Cardiac fibroblast (primary cell): Measurements from ENCODE around the gene PPP1R14D.
A peak's percentile ranks its signal among the peaks of the same experiment; 100 is the strongest.

Experiments used
- DNase-seq, 2 donors: peaks; one replicate each; pipeline versions ENCODE4 v3.0.0 to v3.0.0-alpha.2; 2010; ENCODE audit warnings: low read depth in 2 of 2
- H3K4me3 ChIP-seq, 2 donors: replicated peaks in 1 of 2; 1 replicate in 1 of 2; 2 replicates in 1 of 2; pipeline ENCODE4 v1.5.1; 2011; ENCODE audit warnings: low read depth in 2 of 2, low read length in 2 of 2, mild to moderate bottlenecking in 2 of 2, moderate library complexity in 1 of 2
- TF ChIP-seq, protein P1 (sequence below): IDR thresholded peaks from one replicate; pipeline ENCODE4 v1.5.1; 2011; ENCODE audit warnings: low read depth, mild to moderate bottlenecking, low read length, inconsistent platforms

Gene PPP1R14D

DNA sequence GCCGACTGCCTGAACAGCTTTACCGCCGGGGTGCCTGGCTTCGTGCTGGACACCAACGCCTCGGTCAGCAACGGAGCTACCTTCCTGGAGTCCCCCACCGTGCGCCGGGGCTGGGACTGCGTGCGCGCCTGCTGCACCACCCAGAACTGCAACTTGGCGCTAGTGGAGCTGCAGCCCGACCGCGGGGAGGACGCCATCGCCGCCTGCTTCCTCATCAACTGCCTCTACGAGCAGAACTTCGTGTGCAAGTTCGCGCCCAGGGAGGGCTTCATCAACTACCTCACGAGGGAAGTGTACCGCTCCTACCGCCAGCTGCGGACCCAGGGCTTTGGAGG lies 16.2 kb upstream of the PPP1R14D start:
- peak in 1 of 2 donors; percentile 15 for DNase-seq
- peak overlapping the region; percentile 26 to 41 for H3K4me3 ChIP-seq
- TF ChIP-seq, protein P1, sequence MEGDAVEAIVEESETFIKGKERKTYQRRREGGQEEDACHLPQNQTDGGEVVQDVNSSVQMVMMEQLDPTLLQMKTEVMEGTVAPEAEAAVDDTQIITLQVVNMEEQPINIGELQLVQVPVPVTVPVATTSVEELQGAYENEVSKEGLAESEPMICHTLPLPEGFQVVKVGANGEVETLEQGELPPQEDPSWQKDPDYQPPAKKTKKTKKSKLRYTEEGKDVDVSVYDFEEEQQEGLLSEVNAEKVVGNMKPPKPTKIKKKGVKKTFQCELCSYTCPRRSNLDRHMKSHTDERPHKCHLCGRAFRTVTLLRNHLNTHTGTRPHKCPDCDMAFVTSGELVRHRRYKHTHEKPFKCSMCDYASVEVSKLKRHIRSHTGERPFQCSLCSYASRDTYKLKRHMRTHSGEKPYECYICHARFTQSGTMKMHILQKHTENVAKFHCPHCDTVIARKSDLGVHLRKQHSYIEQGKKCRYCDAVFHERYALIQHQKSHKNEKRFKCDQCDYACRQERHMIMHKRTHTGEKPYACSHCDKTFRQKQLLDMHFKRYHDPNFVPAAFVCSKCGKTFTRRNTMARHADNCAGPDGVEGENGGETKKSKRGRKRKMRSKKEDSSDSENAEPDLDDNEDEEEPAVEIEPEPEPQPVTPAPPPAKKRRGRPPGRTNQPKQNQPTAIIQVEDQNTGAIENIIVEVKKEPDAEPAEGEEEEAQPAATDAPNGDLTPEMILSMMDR, result no peak

DNA sequence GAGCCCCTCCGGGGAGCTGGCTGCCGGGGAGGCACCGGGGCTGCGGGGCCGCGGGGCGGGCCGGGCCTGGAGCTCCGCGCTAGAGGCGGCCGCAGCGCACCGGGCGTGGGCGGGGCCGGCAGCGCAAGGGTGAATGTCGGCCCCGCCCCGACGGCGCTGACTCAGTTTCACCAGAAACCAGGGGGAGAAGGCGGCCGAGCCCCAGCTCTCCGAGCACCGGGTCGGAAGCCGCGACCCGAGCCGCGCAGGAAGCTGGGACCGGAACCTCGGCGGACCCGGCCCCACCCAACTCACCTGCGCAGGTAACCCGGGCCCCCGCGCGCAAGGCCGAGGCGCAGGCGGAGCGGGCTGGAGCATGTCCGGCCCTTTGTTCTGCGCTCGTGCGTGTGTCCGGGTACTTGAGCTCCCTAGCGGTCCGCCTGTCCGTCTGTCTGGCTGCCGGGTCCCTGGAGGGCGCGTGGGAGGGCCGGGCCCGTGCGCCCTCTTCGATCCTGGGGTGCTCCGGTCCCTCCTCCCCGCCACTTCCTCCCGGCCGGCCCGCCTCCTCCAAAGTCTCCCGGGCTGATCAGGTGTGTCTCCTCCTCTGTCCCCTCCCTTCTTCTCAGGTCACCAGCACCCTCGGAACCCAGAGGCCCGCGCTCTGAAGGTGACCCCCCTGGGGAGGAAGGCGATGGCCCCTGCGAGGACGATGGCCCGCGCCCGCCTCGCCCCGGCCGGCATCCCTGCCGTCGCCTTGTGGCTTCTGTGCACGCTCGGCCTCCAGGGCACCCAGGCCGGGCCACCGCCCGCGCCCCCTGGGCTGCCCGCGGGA lies 15.6 kb upstream of the PPP1R14D start, which contains the start of gene SPINT1:
TSS of gene SPINT1 (plus strand) at position 164 of the 811 bp plus-strand sequence. CDS start at position 671, 507 bp downstream.
- no peak for DNase-seq
- TF ChIP-seq, protein P1, result no peak
- H3K4me3 ChIP-seq, result peak within 1 kb of the TSS; percentile 40 to 41

DNA sequence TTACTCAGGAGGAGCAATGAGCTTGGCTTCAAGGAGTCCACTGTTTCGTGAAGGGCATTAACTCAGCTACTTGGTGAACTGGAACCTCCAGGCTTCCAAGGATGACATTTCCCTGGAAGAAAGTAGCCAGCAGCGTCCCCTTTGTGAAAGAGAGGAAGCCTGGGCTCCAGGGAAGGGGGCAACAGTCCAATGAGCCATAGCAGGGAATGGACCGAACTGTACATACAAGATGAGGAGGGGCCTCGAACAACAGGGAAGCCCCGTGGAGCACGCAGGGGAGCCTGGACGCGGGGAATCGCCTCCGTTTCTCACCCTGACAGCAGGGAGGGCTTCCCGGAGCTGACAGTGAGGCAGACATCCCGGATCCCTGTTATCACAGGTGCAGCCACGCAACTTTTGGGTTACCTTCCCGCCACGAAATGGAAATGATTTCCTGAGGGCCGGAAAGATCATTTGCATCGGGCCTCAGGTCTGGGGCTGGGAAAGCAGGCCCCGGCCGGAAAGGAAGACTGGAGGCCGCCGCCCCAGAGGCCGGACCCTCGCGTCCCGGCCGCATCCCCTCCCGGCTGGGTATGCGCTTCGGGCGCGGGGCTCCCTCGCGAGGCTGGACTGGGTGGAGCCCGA lies 14.9 kb upstream of the PPP1R14D start:
- TF ChIP-seq, protein P1, result no peak
- DNase-seq, result no peak
- peak overlapping the region in 1 of 2 donors; percentile 14 for H3K4me3 ChIP-seq

DNA sequence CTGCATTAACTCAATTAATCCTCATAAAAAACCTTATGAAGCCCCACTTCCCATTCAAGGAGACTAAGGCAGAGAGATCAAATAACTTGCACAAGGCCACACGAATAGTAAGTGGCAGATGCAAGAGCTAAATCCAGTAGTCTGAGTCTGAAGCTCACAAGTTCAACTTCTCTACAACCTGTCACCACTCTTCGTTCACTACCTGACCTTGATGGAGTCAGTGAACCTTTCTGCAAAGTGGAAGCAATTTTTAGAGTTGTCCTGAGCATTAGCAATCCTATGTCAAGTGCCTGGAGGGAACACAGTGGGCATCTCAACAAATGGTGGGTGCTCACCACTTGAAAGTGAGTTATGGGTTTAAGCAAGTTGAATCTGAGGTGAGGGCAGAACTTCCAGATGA lies 13.2 kb upstream of the PPP1R14D start:
- TF ChIP-seq, protein P1, result no peak
- H3K4me3 ChIP-seq, result no peak overlapping the region
- DNase-seq, result no peak

DNA sequence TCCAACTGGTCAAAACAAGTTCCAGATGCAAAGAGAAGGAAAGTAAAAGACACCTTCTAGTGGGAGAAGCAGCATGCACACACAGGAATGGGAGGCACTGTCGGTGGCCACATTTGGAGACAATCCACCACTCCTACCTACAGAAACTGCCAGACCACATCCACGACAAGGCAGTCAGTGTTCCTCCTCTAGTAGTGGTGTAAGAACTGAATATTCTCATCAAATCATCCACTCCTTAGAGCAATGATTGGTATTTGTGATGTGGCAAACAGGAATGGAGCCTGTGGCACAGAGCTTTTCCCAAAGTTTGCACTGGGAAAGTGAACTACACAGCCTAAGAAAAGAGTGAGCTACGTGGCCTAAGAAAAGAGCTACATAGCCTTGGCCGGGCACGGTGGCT lies 10.2 kb upstream of the PPP1R14D start:
- DNase-seq, result no peak
- H3K4me3 ChIP-seq, result no peak overlapping the region
- TF ChIP-seq, protein P1, result no peak

DNA sequence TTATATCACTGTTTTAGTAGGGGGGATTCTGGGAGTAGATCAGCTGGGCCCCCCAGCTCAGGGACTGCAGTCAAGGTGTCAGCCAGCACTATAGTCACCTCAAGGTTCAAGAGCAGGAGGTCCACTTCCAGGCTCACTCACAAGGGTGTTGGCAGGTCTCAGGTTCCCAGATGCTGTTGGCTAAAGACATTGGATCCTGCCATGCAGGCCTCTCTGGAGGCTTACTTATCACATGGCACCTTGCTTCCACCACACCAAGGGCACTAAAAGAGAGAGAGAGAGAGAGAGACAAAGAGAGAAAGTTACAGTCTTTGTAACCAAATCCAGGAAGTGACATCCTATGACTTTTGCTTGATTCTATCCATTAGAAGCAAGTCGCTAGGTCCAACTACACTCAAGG lies 7.5 kb upstream of the PPP1R14D start:
- no peak for DNase-seq
- TF ChIP-seq, protein P1, result no peak
- H3K4me3 ChIP-seq, result no peak overlapping the region
